WTC11 (cell line): ENCODE results near the gene ASPHD1.
A peak's percentile ranks its signal among the peaks of the same experiment; 100 is the strongest.

Experiments
- AFF4 ChIP-seq: sonication (generic); formaldehyde crosslinking; IDR thresholded peaks from 2 replicates; pipeline ENCODE4 v1.8.1; 2023; ENCODE audit warnings: mild to moderate bottlenecking, missing genetic modification reagents, borderline replicate concordance
- ATF1 ChIP-seq: sonication (generic); formaldehyde crosslinking; IDR thresholded peaks from 2 replicates; pipeline ENCODE4 v1.8.1; 2023; ENCODE audit warnings: mild to moderate bottlenecking, moderate library complexity, missing genetic modification reagents
- CBFB ChIP-seq: sonication (generic); formaldehyde crosslinking; IDR thresholded peaks from 2 replicates; pipeline ENCODE4 v1.8.1; 2022; ENCODE audit warnings: mild to moderate bottlenecking, low read depth, missing genetic modification reagents
- ETV6 ChIP-seq: sonication (generic); formaldehyde crosslinking; IDR thresholded peaks from 2 replicates; pipeline ENCODE4 v1.8.1; 2022; ENCODE audit warnings: mild to moderate bottlenecking, missing genetic modification reagents
- FOXP1 ChIP-seq: sonication (generic); formaldehyde crosslinking; IDR thresholded peaks from 2 replicates; pipeline ENCODE4 v1.8.0; 2022; ENCODE audit warnings: missing genetic modification reagents, mild to moderate bottlenecking, moderate library complexity, borderline replicate concordance
- FOXP4 ChIP-seq: sonication (generic); formaldehyde crosslinking; IDR thresholded peaks from 2 replicates; pipeline ENCODE4 v1.8.0; 2022; ENCODE audit warnings: mild to moderate bottlenecking, missing genetic modification reagents
- IRF2 ChIP-seq: sonication (generic); formaldehyde crosslinking; IDR thresholded peaks from 2 replicates; pipeline ENCODE4 v1.8.0; 2022; ENCODE audit warnings: low read depth, missing genetic modification reagents, borderline replicate concordance
- TF ChIP-seq, protein P1 (sequence below): fragments of 200-600 bp; IDR thresholded peaks from 2 replicates; pipeline ENCODE4 v1.8.0; 2022; ENCODE audit warnings: antibody characterized with exemption
- TF ChIP-seq, protein P2 (sequence below): sonication (generic); formaldehyde crosslinking; IDR thresholded peaks from 2 replicates; pipeline ENCODE4 v1.8.0; 2022; ENCODE audit warnings: mild to moderate bottlenecking, missing genetic modification reagents
- TF ChIP-seq, protein P3 (sequence below): sonication (generic); formaldehyde crosslinking; IDR thresholded peaks from 2 replicates; pipeline ENCODE4 v1.8.1; 2022; ENCODE audit warnings: mild to moderate bottlenecking, missing genetic modification reagents, moderate library complexity, borderline replicate concordance
- TF ChIP-seq, protein P4 (sequence below): sonication (generic); formaldehyde crosslinking; IDR thresholded peaks from 2 replicates; pipeline ENCODE4 v1.8.0; 2022; ENCODE audit warnings: mild to moderate bottlenecking, missing genetic modification reagents

DNA sequence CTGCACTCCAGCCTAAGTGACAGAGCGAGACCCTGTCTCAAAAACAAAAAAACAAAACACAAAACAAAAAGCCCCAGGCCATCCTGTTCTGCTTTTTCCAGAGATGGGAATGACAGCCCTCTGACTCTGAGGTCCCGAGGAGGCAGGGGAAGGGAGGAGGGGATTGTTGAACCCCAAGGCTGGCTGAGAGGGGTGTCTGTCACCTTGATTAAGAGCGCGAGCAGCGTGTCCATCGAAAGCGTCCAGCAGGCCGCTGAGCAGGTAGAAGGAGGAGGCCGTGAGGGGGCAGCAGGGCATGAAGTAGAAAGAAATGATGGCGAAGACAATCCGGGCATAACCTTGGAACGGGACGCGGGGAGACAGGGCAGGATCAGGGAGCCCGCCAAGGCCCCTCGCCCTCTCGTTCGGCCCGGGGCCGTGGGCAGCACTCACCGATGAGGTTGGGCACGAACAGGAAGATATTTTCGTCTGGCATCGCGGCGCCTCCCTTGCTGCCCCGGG is 37.9 kb upstream of the ASPHD1 start:
- TF ChIP-seq, protein P1, sequence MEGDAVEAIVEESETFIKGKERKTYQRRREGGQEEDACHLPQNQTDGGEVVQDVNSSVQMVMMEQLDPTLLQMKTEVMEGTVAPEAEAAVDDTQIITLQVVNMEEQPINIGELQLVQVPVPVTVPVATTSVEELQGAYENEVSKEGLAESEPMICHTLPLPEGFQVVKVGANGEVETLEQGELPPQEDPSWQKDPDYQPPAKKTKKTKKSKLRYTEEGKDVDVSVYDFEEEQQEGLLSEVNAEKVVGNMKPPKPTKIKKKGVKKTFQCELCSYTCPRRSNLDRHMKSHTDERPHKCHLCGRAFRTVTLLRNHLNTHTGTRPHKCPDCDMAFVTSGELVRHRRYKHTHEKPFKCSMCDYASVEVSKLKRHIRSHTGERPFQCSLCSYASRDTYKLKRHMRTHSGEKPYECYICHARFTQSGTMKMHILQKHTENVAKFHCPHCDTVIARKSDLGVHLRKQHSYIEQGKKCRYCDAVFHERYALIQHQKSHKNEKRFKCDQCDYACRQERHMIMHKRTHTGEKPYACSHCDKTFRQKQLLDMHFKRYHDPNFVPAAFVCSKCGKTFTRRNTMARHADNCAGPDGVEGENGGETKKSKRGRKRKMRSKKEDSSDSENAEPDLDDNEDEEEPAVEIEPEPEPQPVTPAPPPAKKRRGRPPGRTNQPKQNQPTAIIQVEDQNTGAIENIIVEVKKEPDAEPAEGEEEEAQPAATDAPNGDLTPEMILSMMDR: no peak
- TF ChIP-seq, protein P2, sequence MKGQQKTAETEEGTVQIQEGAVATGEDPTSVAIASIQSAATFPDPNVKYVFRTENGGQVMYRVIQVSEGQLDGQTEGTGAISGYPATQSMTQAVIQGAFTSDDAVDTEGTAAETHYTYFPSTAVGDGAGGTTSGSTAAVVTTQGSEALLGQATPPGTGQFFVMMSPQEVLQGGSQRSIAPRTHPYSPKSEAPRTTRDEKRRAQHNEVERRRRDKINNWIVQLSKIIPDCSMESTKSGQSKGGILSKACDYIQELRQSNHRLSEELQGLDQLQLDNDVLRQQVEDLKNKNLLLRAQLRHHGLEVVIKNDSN (CRISPR knock-in tag): no peak
- TF ChIP-seq FOXP4 (CRISPR knock-in tag): no peak
- no peak for TF ChIP-seq ETV6 (CRISPR knock-in tag)
- TF ChIP-seq IRF2 (CRISPR knock-in tag): no peak
- no peak for TF ChIP-seq ATF1 (CRISPR knock-in tag)
- TF ChIP-seq, protein P3, sequence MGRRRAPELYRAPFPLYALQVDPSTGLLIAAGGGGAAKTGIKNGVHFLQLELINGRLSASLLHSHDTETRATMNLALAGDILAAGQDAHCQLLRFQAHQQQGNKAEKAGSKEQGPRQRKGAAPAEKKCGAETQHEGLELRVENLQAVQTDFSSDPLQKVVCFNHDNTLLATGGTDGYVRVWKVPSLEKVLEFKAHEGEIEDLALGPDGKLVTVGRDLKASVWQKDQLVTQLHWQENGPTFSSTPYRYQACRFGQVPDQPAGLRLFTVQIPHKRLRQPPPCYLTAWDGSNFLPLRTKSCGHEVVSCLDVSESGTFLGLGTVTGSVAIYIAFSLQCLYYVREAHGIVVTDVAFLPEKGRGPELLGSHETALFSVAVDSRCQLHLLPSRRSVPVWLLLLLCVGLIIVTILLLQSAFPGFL (CRISPR knock-in tag): no peak
- no peak for TF ChIP-seq FOXP1
- TF ChIP-seq AFF4 (CRISPR knock-in tag): no peak
- TF ChIP-seq CBFB (CRISPR knock-in tag): no peak
- TF ChIP-seq, protein P4, sequence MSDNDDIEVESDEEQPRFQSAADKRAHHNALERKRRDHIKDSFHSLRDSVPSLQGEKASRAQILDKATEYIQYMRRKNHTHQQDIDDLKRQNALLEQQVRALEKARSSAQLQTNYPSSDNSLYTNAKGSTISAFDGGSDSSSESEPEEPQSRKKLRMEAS (CRISPR knock-in tag): peak; percentile 54; the same call in 1 of the 2 replicates
